Caco-2 (cell line): ENCODE results near the gene MORN5. TPM values are rescaled to one million over a fixed set of nuclear protein-coding genes. Genes with fewer than 3 reads are reported as not detected.

Source experiments
- BruUV-seq: library from RNA; stranded (reverse); fragments of 400-500 nt; replicated peaks from 2 replicates; lab custom pipeline; 2021; lab: Mats Ljungman, UMichigan
- CTCF ChIA-PET: fragments of 300-600 bp; sonication (Branson Sonifier 250); formaldehyde crosslinking; loops from one replicate; lab custom pipeline; 2022; ENCODE audit warnings: antibody characterized with exemption; lab: Charles Lee
- POLR2A ChIA-PET: fragments of 300-600 bp; sonication (Branson Sonifier 250); formaldehyde crosslinking; loops from one replicate; lab custom pipeline; 2022; ENCODE audit warnings: antibody characterized with exemption; lab: Charles Lee
- DNase-seq, 2 experiments: peaks; one replicate each; pipeline versions ENCODE4 v3.0.0 to v3.0.0-alpha.2; 2020 to 2022
- H3K27me3 ChIP-seq: replicated peaks from 2 replicates; pipeline ENCODE4 v1.6.0; 2011; ENCODE audit warnings: low read length; ENCODE audit not compliant: control insufficient read depth, insufficient read depth
- H3K36me3 ChIP-seq: 2 replicates; pipeline ENCODE4 v1.5.1; 2011; ENCODE audit warnings: low read length; ENCODE audit not compliant: control insufficient read depth, insufficient read depth
- H3K4me1 ChIP-seq: fragments of 250-450 bp; sonication (Bioruptor Pico); 2 replicates; pipeline ENCODE4 v1.5.1; 2020; ENCODE audit warnings: mild to moderate bottlenecking
- H3K4me3 ChIP-seq: 2 replicates; pipeline ENCODE4 v1.5.1; 2011; ENCODE audit warnings: low read depth, mild to moderate bottlenecking, control low read depth, low read length
- H3K9me3 ChIP-seq: fragments of 250-450 bp; sonication (Bioruptor Pico); 2 replicates; pipeline ENCODE4 v1.5.1; 2020; ENCODE audit warnings: mild to moderate bottlenecking, moderate library complexity
- H3K27ac Mint-ChIP-seq: one replicate; pipeline ENCODE4 v1.8.0; 2022; ENCODE audit warnings: mixed read lengths; ENCODE audit not compliant: unreplicated experiment
- H3K27me3 Mint-ChIP-seq: one replicate; pipeline ENCODE4 v1.8.0; 2022; ENCODE audit warnings: mixed read lengths; ENCODE audit not compliant: insufficient read depth, unreplicated experiment
- H3K36me3 Mint-ChIP-seq: one replicate; pipeline ENCODE4 v1.8.0; 2022; ENCODE audit warnings: mild to moderate bottlenecking, mixed read lengths; ENCODE audit not compliant: insufficient read depth, unreplicated experiment
- H3K4me1 Mint-ChIP-seq: one replicate; pipeline ENCODE4 v1.8.0; 2022; ENCODE audit warnings: low read depth, mixed read lengths; ENCODE audit not compliant: unreplicated experiment
- H3K4me3 Mint-ChIP-seq: one replicate; pipeline ENCODE4 v1.8.0; 2022; ENCODE audit warnings: mild to moderate bottlenecking, moderate library complexity, mixed read lengths; ENCODE audit not compliant: unreplicated experiment
- H3K9me3 Mint-ChIP-seq: one replicate; pipeline ENCODE4 v1.8.0; 2022; ENCODE audit warnings: mixed read lengths; ENCODE audit not compliant: unreplicated experiment
- CTCF ChIP-seq, 2 experiments: fragments of 200-600 bp in 1 of 2; IDR thresholded peaks; 1 replicate in 1 of 2; 2 replicates in 1 of 2; pipeline versions ENCODE4 v1.5.1 to v1.8.0; 2011 to 2022; ENCODE audit warnings: antibody characterized with exemption in 1 of 2, control low read depth in 1 of 2, inconsistent platforms in 1 of 2, low read depth in 1 of 2, low read length in 1 of 2, mild to moderate bottlenecking in 1 of 2, moderate library complexity in 1 of 2; ENCODE audit not compliant: insufficient read depth in 1 of 2, severe bottlenecking in 1 of 2, unreplicated experiment in 1 of 2
- intact Hi-C: fragments of 100-400 bp; cut with micrococcal nuclease; formaldehyde crosslinking; loops from one replicate; pipeline ENCODE4 v1.10.0; 2022; ENCODE audit not compliant: unreplicated experiment
- total RNA-seq: library from RNA; stranded (reverse); gene quantifications from 2 replicates; pipeline ENCODE4 v1.2.3, GENCODE V29; 2022

Gene MORN5
- total RNA-seq, 1 experiment from 2014 or later: not detected

GRCh38 chr9:122134822-122135528, 24.7 kb upstream of the MORN5 start:
- intact Hi-C loops: no loop called here
- ChIA-PET POLR2A (no interaction called here), CTCF (interaction anchor here (1.6 kb wide), 1 partner anchor 10 kb away, joined by 3 read pairs; no protein-coding TSS in a partner anchor)
- Mint-ChIP-seq H3K36me3 (peaks cover 5% of the 10 kb centered on the region), H3K27me3 (no peaks in the 10 kb centered on the region), H3K4me3 (no peak overlapping the region), H3K27ac (no peak overlapping the region), H3K9me3 (no peaks in the 10 kb centered on the region), H3K4me1 (peaks cover 11% of the 10 kb centered on the region)
- no TSS peak for BruUV-seq
- Histone ChIP-seq H3K9me3 (no peaks in the 10 kb centered on the region), H3K27me3 (no peaks in the 10 kb centered on the region), H3K36me3 (no peaks in the 10 kb centered on the region), H3K4me1 (peaks cover 19% of the 10 kb centered on the region), H3K4me3 (no peak overlapping the region)
- no peak for TF ChIP-seq CTCF (IDR thresholded peaks at IDR 0.05; ENCODE audit: insufficient read depth in 1 of 2, low read depth in 1 of 2, low read length in 1 of 2, severe bottlenecking in 1 of 2, unreplicated experiment in 1 of 2)
- DNase-seq: no peak

GRCh38 chr9:122135529-122135859, 24.2 kb upstream of the MORN5 start:
- CTCF ChIA-PET: no interaction called here
- BruUV-seq: no TSS peak

More at GRCh38 chr9:122135529-122135859, 24.2 kb upstream of the MORN5 start:
- H3K4me1 Mint-ChIP-seq: peaks cover 11% of the 10 kb centered on the region
- intact Hi-C loops: no loop called here
- no peak overlapping the region for H3K4me3 Mint-ChIP-seq
- no peaks in the 10 kb centered on the region for H3K27me3 ChIP-seq
- DNase-seq: no peak
- H3K36me3 ChIP-seq: no peaks in the 10 kb centered on the region
- H3K9me3 ChIP-seq: no peaks in the 10 kb centered on the region
- TF ChIP-seq CTCF (IDR thresholded peaks at IDR 0.05; ENCODE audit: insufficient read depth in 1 of 2, low read depth in 1 of 2, low read length in 1 of 2, severe bottlenecking in 1 of 2, unreplicated experiment in 1 of 2): no peak
- no peaks in the 10 kb centered on the region for H3K27me3 Mint-ChIP-seq
- H3K36me3 Mint-ChIP-seq: peaks cover 5% of the 10 kb centered on the region
- POLR2A ChIA-PET: no interaction called here
- no peaks in the 10 kb centered on the region for H3K9me3 Mint-ChIP-seq
- H3K27ac Mint-ChIP-seq: no peak overlapping the region
- peaks cover 19% of the 10 kb centered on the region for H3K4me1 ChIP-seq
- H3K4me3 ChIP-seq: no peak overlapping the region
